GM21390 (cell line): ENCODE data around the gene HYPK.
"Not testable (repeated sequence)": the region's sequence is repeated elsewhere in the genome, so short reads cannot be mapped to it uniquely, and the experiment has no call there.

Experiments used
- ATAC-seq: cut with Tn5 transposase; IDR thresholded peaks from one replicate; pipeline ENCODE4 v1.9.1; 2021; ENCODE audit not compliant: unreplicated experiment

Gene HYPK

DNA sequence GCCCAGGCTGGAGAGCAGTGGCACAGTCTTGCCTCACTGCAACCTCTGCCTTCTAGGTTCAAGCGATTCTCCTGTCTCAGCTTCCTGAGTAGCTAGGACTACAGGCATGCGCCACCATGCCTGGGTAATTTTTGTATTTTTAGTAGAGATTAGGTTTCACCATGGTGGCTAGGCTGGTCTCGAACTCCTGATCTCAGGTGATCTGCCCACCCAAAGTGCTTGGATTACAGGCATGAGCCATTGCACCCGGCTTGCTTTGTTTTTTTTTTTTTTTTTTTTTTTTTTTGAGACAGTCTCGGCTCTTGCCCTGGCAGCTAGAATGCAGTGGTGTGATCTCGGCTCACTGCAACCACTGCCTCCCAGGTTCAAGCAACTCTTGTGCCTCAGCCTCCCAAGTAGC, 32.1 kb downstream of the HYPK start:
- not testable (repeated sequence) for ATAC-seq

DNA sequence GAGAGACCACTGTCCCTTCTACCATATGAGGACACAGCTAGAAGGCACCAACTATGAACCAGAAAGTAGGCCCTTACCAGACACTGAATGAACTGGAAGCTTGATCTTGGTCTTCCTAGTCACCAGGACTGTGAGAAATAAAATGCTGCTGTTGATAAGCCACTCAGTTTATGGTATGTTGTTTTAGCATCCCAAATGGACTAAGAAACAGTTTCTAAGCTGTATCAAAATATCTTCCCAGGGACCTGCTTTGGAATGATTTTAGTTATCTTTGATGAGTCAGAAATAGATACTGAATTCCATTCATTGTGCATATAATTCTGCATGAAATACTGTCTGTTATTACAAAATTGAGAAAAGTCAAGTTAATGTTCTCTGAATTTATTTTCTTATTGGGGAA, 45.0 kb downstream of the HYPK start:
- ATAC-seq, result no peak

DNA sequence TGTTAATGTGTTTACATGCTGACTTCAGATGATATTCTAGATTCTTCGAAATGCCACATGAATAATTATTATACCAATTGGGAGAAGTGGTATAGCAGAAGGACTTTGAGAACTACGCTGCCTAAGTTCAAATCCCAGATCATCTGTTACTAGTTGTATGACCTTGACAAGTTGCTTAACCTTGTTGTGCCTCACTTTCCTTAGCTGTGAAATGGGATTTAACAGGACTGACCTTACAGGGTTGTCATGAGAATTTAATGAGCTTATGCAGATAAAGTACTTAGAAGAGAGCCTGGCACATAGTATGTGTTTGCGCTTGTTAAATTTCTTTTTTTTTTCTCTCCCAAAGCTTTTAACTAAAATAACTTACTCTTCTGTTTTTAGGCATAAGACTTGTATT, 50.9 kb downstream of the HYPK start:
- no peak for ATAC-seq

DNA sequence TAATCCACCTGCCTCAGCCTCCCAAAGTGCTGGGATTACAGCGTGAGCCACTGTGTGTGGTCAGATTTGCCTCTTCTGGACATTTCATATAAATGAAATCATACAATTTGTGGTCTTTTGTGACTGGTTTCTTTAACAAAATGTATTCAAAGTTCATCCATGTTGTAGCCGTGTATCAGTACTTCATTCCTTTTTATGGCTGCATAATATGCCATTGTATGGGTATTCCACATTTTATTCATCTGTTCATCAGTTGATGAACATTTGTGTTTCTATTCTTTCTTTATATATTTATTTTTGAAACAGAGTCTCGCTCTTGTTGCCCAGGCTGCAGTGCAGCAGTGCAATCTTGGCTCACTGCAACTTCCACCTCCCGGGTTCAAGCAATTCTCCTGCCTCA, 52.2 kb downstream of the HYPK start:
- ATAC-seq, result no peak
